ENCODE results near the gene CPEB2.

CPEB2 gene

DNA sequence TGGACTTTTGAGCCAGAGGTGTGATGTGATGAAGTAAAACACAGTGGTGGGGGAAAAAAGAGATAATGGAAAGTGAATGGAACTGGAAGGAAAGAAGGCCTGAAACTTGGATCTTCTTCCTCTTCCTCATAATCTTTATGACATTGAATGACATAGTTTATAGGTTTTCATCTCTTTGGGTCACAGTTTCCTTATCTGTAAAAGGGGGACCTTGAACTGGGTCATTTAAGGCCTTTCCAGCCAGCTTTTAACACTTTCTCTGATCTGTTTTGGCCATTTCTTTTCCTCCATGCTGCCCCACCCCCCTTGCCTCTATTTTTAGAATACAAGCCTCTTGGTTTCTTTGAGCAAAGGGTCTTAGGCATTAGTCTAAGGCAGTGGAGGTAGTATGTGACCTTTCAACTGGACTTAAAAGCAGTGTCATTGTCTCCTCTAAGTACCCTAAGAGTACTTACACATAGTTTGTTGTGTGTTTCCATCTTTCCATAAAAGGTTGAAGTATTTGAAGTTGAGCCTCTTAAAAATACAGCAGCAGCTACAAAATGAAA is 7.8 kb downstream of the CPEB2 start:
- no peak for DNase-seq (ENCODE audit: low spot score)

DNA sequence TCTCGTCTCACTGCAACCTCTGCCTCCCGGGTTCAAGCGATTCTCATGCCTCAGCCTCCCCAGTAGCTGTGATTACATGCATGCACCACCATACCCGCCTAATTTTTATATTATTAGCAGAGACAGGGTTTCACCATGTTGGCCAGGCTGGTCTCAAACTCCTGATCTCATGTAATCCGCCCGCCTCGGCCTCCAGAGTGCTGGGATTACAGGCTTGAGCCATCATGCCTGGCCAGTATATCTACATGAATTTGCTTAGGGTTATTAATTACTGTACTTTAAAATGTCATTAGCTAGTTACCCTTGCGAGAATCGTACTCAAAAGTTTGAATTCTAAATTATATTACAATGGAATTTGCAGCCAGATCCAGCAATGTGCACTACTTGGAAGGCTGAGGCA is 8.9 kb downstream of the CPEB2 start:
- DNase-seq (ENCODE audit: low spot score): no peak

DNA sequence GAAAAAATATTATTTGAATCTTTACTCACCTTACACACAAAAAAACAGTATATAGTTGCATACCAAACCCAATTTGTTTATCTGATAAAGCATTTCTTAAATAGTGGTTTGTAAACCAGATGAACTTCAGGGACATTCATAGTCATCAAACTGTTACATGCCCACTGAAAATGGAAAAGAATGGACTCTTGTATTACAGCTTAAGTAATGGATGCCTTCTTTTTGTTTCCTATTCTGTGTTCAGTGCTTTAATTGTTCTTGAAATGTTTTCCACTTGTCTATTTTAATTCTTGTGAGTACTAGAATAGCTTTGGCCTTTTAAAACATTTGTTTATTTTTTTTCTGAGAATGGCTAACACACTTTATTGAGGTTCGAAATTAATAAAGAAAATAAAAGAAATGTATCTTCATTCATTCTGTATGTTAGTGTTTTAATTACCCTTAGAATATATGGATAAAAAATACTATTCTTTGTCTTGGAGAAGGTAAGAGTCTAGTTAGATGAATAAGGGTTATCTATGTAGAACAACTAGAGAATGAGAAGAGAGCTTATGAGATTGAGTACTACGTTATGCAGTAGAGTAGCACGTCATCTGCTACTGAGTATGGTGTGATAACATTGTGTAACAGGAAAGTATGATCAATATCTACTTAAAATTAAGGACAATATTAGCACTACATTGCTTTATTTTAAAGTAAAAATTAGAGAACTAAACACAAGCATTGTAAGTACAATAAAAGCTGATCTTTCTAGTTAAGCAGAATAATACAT is 9.9 kb downstream of the CPEB2 start:
- no peak for DNase-seq (ENCODE audit: low spot score)

DNA sequence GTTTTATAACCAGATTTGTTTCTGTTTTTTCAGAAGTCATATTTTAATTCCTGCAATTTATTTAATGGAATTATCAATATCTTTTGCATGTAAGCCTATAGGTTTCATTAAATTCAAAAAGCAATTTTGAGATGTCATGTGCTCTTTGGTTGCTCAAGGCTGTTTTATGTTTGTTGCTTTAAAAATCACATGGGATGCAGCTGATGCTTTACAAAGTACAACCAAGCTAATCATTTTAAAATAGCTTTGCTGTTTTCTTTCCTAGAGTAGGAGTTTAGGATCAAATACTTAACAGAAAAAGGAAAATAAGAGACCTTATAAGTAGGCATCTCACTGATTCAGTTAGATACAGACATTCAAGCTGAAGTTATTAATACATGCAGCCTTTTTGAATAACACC is 11.3 kb downstream of the CPEB2 start:
- no peak for DNase-seq (ENCODE audit: low spot score)

DNA sequence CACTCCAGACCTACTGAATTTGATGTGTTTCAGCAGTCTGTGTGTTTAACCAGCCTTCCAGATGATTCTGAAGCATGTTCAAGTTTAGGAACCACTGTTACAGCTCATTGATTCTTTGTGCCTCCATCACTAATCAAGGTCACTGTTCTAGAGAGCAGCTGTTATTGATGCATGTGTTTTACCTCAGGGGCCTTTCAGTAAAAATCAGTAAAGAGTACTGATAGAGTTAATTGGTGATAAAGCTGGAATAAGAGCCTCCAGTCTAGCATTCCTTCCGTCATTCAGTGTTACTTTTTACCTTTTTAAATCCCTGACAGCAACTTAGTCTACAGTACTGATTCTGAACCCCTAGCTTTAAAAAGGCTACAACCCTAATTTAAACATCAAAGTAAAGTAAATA is 12.9 kb downstream of the CPEB2 start:
- no peak for DNase-seq (ENCODE audit: low spot score)

DNA sequence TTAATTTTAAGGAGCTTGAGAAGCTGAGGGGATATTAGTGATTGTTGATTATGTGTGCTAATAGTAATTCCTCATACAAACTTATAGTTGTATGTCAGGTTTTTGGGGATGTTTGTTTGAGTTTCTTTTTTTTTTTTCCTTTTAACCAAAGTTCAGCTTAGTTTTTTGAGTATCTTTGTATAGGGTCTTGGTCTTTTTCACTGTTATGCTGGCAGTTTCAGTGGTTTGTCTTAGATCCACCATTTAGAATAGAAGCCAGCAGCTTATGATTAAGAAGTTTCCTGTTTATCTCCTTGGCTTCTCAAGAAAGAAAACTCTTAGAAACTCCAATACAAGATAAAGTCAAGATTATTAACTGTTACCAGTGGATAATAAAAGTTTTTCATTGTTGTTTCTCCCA is 16.1 kb downstream of the CPEB2 start:
- no peak for DNase-seq (ENCODE audit: low spot score)

DNA sequence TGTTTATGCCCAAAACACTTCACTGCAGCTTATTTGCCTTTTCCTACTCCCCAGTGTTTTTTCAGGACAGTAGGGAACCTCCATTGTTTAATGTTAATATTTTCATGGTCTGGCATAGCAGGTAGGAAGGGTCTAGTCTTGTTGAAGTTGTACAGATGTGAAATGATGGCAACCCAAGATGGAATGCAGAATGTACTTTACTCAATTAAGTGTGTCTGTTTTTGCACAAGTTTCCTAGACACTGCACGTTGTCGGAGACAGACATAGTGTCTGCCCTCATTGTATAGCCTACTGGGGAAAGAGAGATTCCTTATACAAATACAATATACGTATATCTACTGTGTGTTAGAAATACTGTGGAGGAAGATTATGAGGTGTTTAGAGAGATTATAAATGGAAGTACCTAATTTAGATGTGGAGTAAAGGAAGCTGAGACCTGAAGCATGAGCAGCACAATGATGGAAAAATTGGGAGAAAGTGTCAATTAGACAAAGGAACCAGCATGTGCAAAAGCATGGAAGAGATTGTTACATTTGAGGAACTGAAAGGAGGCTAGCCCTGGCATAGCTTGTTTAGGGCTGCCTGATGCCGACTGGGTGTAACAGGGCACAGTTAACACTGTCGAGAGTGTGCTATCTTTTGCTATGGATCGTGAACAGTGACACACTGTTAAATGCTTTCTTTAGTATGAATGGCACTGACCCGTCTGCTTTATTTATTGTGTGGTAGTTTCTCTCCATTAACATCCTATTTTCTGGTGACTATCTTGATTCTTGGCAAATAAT is 18.4 kb downstream of the CPEB2 start:
- peak; percentile 40 for DNase-seq (ENCODE audit: low spot score)

DNA sequence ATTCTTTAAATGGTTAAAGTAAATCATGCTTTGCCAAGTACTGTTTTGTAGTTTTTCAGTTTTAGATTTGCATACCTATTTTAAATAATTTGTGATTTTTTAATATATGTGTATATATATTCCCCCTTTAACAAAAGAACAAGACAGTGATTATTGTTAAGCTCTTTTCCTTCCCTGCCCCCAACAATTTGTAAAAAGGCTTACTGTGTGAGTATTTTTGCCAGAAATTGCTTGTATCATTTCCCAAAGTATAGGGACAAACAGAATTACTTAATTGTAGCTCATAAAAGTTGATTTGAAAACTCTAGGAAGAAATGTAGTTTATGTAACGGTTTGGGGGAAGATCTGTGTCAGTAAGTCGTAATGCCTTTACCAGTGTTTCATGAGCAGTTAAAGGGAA is 19.0 kb downstream of the CPEB2 start:
- no peak for DNase-seq (ENCODE audit: low spot score)

DNA sequence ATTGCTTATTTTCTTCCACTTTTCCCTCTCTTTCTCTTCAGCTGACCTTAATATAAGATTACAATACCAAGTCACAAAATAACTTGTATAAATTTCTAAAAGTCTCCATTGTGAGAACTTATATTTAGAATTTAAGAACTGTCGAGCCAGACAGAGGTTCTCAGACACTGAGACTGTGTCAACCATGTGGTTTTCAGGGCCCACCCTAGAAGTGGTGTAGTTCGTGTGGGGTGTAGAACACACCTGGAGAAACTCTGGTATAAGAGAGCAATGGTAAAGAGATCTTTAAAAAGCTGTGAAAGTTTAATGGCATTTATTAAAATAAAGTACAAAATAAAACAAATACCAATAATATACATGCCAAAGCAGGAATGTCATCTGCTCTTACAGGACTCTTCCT is 19.7 kb downstream of the CPEB2 start:
- DNase-seq (ENCODE audit: low spot score): no peak

DNA sequence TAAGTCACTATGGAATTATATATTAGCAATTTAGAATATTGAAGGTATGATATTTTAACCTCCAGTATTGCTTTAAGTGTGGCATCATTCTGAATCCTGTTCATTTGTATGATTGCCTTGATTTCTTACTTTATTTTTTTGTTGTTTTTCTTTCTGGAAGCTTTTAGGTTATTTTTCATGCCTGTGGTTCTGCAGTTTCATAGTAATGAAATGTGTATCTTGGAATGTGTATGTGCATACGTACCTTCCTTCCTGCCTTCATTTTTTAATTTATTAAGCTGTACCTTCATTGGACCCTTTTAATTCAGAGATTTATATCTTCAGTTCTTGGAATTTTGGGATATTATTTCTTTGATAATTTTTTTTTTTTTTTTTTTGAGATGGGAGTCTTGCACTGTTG is 22.1 kb downstream of the CPEB2 start:
- no peak for DNase-seq (ENCODE audit: low spot score)

DNA sequence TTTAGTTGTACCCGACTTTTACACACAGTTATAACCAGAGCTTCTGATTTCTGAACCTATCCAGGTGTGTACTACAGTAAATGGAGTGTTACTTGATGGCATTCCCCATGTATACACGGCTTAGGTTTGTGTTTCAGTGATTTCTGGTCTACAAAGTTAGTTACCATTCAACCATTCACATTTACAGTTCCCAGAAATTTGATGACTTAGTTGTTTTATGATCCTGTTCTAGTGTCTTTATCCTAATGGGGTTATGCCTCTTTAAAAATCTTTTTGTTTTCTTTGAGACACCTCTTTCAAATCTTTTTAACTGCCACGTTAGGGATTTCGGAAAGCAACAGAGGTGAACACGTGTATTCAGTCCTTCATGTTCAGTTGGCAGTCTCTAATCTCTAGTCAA is 23.4 kb downstream of the CPEB2 start:
- DNase-seq (ENCODE audit: low spot score): no peak

DNA sequence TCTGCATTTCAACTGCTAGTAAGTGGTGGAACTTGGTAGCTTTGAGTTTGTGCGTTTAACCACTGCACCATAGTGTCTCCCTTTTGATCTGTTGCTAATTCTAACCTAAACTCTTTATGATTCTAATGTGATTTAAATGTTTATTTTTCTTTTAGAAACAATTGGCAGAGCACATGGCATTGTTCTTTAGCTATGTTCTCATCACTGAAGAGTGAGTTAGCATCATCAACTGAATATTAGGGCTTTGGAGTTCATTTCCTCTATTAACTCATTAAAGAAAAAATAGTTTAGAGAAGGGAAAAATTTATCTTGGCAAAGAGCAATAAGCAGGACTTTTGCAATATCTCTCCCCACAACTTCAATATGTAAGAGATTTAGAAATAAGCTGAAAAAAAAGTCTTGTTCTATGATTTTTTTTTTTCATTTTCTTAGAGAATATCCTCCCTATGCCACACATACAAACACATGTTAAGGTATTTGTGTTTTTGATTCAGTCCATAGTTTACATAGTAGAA is 25.7 kb downstream of the CPEB2 start:
- no peak for DNase-seq (ENCODE audit: low spot score)

DNA sequence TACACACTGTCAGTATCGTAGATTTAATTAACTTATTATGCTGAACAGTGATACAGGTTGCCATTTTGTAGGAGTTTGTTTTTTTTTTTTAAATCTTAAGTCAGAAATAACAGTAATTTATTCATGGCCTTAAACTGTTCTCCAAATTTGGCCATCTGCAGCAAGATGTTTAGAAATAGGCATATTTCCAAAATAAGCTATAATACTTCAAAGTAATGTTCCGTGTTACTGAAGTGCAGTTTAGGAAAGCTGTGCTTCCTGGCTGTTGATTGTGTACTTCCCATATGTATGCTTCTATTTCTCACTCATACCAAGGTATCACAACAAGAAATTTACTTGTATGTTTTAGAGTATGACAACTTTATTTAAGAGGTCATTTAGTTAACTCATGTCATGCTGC is 28.9 kb downstream of the CPEB2 start:
- DNase-seq (ENCODE audit: low spot score): no peak

DNA sequence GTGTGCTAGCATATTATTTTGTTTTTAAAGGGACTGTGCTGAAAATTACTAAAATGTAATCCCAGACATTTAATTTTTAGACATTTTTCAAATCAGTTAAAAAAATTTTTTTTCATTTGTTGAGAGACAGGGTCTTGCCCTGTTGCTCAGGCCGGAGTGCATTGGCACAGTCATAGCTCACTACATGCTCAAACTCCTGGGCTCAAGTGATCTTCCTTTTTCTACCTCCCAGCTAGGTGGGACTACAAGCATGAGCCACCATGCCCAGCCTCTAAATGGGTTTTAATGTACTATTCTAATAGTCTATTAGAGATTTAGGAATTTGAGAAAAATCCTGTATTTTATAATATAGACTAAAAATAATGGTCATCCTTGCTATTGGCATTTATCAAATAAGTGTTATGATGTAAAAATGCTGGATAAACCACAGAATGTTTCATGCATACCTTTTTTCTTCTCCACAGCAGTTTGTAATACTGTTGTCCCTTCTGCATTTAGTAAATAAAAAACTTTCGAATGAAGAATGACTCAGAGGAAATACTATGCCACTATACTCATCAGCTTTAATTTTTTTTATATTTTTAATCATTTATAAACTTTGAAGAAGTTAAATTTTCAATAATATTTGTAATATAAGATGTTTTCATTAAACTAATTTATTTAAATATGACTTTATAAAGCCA is 29.9 kb downstream of the CPEB2 start:
- no peak for DNase-seq (ENCODE audit: low spot score)

DNA sequence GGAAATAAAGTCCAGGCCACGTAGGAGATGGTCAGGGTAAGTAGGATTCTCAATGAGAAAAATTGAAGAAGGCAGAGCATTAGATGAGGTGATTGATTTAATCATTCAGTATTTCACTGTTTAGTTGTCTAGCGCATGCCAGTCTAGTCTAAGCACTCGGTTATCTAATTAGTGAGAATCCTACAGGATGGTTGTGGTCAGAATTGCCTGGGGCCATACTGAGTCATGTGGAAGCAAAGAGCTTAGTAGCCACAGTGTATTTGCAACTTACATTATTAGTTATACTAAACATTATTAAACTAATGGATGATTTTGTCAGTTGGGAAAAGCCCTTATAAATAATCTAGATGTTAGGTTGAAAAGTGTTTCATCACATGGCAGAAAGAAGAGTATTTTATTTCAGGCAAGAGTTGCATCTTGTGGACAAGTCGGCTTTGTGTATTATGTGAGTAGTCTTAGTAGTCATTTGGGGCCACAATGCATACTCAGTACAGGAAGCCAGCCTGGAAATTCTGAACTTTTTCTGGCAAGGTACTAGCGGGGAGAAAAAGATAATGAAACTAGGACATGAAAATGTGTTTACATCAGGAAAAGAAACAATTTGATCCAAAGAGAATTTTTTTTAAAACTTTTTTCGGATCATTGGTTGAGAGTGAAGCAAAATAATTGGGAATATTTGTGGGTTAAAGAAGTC is 31.9 kb downstream of the CPEB2 start:
- DNase-seq (ENCODE audit: low spot score): no peak

DNA sequence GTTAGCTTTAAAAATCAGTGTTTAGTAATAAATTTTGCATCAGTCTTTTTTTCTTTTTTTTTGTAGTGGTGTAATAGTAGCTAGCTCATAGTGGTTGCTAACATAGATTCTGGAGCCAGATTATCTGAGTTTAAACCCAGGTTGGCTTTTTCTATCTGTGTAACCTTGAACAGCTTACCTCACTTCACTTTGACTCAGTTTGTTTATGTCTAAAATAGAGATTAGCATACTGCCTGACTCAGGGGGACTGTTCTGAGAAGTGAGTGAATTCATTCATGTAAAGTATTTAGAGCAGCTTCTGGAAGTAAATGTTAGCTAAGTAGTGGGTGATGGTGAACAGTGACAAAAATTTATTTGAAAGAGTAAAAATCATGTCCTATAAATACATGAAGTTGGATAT is 32.9 kb downstream of the CPEB2 start:
- DNase-seq (ENCODE audit: low spot score): no peak

DNA sequence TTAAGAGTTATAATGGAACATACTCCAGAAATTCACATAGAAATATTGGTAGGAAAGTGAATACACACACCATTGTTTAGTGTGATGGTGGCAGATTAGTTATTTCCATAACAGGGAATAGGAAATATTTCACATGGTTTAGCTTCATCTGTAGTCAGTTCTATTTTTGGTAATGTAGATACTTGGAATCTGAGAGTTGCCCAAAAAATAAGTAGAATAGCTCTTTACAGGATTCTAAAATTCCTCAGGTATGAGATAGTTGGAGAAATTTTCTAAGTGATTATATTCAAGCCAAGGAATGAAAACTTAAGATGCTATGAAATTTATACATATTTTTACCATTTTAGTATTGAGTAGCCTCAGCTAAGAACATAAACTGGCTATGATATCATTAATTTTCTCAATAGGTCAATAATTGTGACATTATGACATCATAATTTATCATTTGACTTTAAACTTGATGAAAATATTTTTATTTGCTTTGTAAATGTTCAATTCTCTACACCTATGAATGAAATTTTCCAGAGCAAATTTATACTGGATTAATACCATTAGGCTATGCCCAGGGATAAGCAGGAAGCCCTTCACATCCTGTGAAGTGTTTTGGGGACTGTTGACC is 35.8 kb downstream of the CPEB2 start:
- no peak for DNase-seq (ENCODE audit: low spot score)

DNA sequence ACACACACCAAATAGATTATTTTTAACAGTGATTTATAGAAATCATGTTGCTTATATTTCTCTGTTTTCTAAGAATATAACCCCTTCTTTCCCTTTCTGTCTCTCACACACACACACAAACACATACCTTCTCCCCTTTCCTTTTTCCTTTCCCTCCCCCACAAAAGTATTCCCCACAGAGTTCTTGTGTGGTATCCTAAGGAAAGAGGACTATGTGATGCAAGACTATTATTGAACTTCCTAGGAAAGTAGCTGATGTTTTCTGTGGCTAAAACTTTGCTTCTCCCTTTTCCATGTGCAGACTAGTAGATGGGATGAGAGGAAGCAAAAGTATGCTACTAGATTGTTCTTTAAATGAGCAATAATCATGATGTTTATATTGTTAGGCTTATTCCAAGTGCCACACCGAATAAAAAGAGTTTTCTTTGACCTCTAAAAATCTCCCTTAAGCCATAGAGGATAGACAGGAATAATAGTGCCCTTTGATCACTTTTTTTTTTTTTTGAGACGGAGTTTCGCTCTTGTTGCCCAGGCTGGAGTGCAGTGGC is 38.7 kb downstream of the CPEB2 start:
- DNase-seq (ENCODE audit: low spot score): no peak

DNA sequence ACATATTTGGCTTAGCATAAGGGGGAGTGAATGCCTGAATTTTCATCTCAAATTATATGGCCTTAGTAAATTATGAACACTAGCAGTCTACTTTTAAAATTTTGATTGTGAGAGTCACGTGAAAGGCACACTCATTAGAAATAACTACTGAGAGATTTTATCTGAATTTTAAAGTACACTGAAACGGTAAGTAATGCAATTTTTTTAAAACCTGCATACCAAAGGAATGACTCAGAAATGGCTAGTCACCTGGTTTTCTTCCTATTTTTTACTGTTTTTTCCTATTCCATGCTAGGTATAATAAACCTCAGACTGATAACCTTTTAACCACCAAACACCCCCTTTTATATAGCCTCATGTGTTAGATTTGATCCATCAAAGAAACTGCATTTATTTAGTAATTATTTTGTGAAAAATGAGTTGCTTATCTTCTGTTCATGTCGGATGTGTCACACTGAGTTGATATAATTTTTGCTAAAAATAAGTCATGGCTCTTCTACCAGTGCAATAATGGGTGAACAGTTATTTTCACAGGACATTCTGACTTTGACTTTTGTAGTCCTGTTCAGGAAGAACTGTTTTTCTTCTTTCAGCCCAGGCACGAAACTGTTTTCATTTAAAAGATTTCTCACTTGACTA is 40.4 kb downstream of the CPEB2 start:
- DNase-seq (ENCODE audit: low spot score): no peak

DNA sequence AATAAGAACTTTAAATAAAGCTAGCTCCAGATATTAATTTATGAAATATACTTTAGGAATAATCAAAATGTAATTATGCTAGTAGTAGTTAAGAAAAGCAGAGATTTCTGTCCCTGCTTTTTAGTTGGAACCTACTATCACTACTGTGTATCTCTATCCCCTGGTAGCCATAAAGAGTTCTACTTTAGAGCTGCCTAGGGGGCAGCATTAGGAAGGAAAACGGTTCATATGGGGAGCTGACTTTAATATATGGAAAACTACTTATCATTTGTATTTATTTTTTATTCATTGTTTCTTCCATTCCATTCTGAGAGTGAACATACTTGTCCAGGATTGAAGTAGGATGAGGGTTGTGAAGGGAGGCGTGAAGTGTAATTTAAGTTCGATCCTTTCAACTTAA is 40.9 kb downstream of the CPEB2 start:
- DNase-seq (ENCODE audit: low spot score): peak; percentile 20

DNA sequence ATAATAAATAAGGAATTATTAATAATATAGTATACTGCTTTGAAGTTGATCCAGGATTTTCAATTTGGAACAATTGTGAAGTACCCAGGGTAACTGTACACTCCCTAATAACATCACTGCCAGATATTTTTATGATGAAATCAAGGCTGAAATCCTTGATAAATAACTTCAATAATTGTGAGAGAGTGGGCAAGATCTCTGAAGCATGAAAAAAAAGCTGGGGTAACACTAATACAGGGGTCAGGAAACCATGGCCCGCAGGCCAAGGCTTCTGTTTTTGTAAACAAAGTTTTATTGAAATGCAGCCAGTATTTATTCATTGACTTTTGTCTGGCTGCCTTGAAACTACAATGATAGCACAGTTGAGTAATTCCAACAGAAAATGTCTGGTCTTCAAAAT is 41.6 kb downstream of the CPEB2 start:
- DNase-seq (ENCODE audit: low spot score): no peak

Data from cerebellar cortex (tissue), 1 donor.